Stromal cell of bone marrow (primary cell): ENCODE measurements around the gene ITGA11.

Experiments
- DNase-seq: peaks from one replicate; pipeline ENCODE4 v3.0.0-alpha.2; 2012; ENCODE audit warnings: low read depth

ITGA11 gene

DNA sequence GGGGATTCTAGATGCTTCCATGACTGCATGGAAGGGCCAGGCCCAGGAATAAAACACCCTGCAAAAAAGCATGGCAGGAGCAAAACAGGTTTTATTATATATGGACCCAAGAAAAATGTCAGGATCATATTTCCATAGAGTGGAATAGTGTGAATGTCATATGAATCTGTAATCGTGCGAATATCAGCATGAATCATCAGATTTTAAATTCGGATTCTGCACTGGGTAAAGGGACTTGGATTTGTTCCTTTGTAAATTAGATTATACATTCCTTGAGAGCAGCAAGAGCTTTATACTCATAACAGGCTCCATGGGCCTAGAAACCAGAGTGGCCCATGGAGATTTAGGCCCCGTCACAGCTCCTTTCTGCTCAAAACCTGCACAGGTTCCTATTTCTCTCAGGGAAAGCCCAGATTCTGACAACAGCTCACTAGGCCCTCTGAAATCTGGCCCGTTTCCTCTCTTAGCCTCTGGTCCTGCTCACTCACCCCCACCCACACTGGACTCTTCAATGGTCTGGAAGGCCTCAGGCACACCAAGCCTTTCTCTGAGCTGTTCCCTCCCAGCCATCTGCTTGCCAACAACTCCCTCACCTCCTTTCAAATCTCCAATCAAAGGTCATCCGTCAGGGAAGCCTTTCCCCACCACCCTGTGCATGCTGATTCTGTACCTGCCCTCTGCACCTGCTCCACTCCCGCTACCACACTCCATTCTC is 78.4 kb downstream of the ITGA11 start:
- peak; percentile 61 for DNase-seq

DNA sequence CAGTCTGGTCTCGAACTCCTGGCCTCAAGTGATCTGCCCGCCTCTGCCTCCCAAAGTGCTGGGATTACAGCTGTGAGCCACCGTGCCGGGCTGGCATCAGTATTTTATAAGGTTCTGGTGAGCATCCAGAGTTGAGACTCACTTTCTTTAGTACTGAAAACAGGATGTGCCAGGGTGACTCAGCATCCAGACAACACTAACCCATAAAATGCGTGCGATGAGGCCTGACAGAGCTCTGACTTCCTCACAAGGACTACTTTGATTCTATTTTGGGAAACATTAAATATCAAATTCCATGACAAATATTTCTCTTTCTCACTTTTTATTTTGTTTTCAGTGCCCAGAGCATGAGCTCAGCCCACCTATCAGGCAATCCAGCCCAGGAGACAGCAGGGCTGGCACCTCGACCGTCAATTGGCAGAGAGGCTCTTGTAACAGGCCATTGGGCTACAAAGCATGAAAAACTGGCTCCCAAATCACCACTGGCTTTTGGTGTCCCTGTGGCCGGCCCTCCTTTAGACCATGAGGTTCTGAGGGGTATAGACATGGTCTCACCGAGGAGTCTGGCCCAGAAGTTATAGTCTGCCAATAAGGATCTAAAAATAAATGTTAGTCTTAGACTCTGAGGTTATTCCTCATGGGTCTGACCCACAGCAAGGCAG is 79.4 kb downstream of the ITGA11 start:
- peak; percentile 98 for DNase-seq

DNA sequence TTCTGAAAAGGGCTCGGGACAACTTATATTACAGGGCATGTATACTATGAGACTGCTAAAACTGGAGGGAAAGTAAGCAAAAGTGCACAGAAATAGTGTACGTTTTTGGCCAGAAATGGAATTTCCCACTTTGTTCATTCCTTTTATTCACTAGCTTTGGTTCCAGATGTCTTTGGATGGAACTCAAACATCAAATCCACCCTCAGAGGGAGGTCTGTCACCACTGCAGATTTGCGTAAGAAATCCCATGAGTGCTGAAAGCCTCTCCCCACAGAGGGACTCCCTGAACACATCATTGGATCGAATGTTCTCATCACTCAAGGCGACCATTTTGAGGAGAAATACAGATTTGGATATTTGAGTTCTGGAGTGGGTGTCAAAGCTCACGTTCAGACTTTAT is 82.8 kb downstream of the ITGA11 start:
- DNase-seq, result no peak

DNA sequence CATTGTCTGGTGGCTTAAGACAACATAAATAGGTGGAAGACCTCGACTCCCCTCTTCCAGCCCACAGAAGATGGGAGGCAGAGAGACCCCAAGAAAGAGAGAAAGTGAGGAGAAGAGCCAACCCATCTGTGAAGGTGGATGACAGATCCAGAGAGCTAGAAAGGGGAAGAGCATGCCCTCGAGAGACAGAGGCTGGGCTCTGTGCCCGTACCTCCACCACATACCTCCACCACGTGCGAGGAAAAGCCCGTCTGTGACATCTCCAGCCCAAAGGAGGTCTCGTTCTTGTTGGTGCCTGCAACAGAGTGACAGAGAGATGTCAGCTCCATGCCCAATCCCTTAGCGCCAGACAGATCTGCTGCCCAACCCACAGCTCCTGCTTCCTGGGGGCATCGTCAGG is 83.4 kb downstream of the ITGA11 start:
- no peak for DNase-seq

DNA sequence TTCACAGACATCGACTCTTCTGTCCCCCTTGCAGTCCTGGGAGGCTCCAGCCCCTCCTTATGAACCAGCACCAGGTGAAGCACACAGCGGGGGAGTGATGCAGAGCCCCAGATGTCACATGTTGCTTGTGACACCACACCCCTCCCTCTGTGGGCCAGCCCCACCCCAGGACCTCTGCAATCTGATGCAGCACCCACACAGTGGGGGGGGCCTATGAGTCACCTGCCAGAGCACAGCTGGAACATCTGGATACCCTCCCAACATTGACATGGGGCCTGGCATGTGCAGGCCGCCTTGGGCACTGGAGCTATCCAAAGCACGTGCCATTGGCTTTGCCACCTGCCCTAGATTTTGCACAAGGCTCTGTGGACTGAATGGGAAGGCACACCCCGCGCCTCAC is 83.9 kb downstream of the ITGA11 start:
- DNase-seq, result no peak

DNA sequence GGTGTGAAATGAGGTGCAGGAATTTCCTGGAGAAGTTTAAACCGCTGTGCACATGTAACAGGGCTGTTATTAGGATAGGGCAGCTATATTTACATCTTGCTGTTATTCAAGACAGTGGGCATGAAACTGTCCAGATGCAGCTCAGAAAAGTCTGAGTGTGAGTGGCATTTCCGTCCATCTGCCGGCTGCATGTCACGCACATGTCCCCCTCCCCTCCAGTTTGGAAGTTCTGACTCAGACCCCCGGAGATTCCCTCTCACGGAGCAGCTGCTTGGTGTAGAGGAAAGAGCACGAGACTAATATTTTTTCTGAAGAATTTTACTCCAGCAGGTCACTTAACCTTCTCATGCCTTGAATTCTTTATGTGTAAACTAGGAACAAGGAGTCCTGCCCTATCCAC is 84.6 kb downstream of the ITGA11 start:
- DNase-seq, result no peak

DNA sequence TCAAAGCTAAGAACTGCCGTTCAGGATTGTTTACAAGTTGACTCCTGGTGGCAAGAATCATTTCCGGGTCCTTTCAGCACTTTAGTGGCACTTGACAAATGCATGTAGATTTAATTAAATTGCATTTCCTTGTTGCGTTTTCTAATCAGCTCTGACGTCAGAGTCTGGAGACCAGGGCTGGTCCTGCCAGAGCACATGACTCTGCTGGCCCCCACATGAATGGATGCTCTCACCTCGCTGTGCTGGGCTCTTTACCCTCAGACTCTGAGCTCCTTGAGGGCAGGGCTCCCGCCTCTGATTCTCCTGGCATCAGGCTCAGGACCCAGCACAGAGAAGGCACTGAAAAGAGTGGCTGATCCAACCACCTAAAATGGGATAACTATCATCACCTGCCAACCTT is 85.0 kb downstream of the ITGA11 start:
- no peak for DNase-seq

DNA sequence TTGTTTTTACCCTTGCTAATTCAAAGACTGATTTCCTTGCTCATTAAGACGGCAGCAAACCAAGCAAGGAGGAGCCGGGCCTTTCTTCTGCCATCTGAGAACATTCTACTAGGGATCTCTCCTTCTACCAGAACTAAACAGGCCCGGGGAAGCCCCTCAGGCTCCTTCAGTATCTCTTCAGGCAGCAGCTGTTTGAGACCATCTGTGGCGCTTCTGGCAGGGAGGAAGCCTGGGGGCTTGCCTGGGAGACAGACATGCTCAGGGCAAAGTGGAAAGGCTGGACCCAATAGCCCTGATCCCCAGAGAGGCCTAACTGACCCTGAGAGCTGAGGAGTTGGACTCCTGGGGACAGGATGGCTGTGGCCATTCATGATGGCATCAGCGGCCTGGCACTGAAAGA is 86.5 kb downstream of the ITGA11 start:
- DNase-seq, result no peak

DNA sequence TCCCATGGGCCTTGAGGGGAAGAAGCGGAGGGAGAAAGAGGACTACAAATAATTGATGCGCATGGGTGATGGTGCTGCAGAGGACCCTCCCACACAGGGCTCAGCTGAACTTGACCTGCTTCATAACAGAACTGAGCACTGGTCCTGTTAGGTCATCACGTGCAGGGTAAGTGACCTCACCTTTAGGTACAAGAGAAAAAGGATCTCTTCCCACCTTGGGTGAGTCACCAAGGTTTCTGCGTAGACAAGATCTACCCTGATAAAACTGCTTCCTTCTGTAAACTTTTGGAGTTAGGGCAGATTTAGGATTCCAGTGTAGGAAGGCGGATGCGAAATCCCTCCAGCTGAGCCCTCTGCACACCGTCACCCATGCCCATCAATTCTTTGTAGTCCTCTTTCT is 87.4 kb downstream of the ITGA11 start:
- no peak for DNase-seq

DNA sequence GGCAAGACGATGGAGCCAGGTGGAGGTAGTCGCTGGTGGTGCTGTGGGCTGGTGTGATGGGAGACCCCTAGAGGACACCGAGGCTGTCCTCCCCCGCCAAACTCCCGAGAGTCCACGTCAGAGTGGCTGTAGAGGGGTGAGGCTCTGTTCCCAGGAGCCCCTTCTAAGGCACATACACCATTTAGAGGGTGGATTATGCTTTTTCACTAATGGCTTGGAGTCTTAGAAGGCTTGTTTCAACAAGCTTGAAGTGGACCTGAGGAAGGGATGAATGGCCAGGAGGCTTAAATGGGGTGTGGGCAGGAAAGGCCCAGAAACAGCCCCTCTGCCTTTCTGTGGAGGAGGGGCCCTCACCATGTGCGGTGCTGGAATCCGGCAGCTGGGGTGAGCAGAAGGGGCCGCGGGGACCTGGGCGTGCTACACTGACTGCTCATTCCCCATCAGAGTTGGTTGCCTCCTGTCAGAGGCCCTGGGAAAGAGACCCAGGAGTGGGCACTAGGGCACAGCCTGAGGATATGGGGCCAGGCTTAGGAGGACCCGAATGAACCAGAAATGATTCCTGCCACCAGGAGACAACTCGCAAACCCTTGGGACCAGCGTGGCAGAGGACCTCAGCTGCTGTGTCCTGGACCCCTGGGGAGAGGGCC is 88.3 kb downstream of the ITGA11 start:
- DNase-seq, result no peak

DNA sequence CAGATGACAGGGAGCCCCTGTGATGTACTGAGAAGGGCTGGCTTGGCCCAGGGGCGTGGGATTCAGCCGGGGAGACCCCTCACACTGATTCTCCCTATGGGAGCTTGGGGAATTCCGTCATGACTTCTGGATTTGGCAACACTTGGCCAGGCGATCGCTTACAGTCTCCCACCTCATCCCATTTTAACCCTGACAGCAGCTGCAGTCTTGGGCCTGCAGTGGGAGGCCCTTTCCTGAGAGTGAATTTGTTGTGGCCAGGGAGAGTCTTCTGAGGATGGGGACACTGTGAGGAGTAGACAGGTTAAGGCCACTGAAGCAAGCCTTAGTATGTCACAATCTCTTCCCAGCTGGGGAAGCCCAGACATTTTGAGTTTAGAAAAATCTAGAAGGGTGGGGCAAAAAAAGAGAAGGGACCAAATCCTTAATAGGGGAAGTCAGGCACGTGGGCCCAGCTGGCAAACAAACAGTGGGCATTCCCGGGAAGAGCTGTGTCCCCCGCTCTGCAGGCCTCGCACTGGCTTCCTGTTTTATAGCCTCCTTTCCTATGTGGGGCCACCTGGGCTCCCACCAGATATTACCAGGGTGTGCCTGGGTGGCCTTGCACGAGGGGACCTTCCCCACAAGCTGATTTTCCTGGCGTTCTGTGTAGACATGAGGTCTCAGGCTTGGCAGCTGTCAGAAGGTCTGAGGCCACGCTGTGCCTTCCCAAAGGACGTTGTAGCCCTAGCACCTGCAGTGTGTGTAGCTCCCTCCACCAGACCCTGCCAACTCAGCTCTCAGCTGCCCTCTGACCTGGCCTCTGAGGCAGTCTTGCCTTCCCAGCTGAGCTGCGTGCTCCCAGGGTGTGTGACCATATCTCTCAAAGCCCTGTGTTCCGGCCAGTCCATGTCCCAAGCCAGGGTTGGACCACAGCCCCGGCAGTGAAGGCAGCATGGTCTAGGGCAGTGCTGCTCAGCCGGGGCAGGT is 89.9 kb downstream of the ITGA11 start:
- DNase-seq, result no peak

DNA sequence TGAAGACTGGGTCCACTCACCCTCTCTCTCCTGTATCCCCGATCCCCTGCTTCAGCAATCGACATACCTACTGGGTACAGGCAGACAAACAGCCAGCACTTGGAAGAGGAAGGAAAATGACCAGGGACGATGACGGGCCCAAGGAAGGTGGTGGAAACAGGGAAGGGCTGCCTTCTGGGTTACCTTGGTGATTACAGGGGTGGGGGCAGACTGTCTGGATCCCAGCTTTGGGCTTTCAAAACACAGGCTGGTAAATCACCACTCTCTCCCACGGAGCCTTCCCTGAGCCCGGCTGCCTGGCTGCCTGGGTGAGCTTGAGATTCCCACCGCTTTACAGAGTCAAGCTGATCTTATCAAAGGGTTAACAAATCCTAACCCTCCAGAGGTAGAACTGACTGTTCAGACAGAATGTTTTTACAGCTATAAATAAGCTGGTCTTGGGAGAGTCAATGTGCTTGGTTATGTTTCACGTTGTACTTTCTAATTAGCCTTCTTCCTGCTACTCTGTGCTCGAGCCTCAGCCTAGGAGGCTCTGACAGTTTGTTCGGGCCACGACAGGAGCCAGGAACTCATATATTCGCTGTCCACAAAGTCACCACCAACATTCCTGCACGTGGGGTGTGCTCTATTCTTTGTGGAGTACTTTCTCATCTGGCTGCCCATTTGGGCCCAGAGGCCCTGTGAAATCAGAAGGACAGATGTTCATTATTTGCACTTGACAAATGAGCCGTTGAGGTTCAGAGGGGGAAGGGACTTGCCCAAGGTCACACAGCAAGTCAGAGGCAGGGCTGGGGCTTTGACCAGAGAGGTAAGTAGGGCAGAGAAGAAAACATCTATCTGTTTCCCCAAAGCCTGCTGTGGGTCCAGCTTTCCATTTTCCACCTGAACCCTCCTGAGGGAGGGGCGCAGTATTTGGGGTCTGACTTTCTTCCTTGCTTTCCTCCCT is 91.0 kb downstream of the ITGA11 start:
- no peak for DNase-seq

DNA sequence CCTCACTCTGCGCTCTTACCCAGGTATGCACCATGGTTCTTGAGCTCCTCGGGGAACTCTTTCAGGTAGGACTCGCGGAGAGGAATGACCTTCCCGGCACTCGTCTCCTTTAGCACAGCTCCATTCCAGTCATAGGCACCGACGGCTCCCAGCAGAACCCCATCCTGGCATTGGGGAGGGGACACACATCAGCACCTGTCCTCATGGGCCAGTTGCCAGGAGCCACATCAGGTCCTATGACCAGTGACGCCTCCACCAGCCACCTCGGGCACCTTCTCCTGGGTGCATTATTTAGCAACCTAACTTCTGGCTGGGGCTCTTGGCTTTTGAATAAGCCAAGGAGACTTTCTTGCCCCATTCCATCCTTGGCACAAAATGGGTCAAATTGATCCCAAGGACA is 92.5 kb downstream of the ITGA11 start:
- DNase-seq, result no peak

DNA sequence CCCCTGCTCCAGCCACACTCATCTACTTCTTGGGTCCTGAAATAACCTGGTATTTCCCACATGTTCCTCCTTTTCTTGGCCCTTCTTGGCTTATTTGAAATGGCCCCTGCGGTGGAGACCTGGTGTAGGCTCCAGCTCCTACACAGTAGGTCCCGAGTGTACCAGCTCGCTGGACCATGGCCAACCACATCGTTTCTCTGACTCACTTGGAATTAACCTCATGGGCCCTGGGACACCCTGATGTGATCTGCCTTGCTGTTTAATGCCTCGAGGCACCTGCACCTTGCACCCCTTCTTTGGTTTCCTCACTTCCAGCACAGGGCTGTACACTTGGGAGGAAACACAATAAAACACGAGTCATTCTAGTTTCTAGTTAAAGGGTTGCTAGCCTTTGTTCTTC is 94.1 kb downstream of the ITGA11 start:
- DNase-seq, result no peak

DNA sequence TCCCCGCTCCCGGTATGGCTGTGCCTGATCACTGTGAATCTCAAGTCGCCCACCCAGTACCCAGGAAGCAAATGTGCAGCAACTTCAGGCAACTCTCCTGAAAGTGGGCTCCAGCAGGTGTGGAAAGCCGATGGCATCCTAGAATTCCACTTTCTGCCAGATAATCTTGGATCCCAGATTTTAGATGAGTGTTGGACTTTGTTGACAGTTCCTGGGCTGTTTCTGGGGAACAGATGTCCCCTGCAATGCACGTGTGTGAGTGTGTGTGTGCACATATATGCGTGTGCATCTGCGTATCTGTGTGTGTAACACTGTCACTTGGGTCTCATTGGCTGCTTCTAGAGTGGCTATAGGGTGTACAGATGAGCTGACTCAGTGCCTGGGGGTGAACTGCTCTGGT is 95.4 kb downstream of the ITGA11 start:
- no peak for DNase-seq

DNA sequence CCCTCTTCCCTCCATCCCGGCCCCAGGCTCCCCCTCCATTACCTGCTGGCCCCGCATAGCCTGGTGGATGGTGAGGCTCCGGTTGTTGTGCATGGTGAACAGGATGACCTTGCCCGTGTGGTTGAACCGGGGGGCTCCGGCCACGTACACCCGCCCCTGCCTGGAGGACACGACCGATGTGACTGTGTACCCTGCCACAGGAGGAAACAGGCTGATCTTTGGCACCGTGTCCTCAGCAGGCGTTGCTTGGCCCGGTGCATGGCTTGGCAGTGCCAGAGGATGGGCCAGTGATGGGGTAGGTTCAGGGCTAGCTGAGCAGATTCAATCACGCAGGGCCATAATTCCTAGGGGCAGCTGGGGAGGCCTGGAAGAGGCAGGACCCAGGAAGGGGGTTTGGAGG is 96.3 kb downstream of the ITGA11 start:
- no peak for DNase-seq

DNA sequence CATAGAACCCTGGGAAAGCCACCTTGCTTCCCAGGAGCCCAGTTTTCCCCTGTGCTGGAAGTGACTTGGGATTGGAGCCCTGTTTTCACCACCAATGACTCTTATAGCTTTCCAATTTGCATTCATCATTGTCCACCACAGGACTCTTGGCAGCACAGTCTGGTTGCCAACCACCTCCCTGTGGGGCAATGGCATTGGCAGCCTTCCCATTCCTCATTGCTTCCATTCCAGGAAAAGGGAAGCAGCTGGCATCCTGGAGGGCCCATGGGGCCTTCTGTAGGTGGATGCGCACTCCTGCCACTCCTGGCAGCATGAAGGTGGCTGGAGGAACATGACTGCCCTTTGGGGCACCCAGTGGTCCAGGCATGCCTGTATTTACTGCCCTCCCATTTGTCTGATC is 96.7 kb downstream of the ITGA11 start:
- no peak for DNase-seq

DNA sequence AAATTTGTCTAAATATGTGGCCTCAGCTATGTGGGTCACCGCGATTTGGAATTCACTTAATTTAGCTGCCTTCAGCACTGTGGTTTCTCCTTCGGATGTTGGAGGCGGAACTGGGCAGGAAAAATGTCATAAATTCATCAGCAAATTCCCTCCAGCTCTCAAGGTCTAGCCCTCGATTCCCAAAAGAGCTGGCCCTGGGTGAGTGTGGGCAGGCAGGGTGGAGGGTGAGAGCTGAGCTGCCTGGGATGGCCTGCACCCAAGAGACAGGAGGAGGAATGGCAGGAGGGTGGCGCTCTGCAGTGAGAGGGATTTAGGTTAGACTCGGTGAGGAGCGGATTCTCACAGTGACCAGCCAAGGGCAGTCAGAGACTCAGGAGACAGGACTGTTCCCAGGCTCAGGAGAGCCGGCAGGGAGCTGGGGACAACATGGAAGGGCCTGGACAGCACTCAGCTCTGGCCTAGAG is 97.3 kb downstream of the ITGA11 start:
- peak; percentile 70 for DNase-seq

DNA sequence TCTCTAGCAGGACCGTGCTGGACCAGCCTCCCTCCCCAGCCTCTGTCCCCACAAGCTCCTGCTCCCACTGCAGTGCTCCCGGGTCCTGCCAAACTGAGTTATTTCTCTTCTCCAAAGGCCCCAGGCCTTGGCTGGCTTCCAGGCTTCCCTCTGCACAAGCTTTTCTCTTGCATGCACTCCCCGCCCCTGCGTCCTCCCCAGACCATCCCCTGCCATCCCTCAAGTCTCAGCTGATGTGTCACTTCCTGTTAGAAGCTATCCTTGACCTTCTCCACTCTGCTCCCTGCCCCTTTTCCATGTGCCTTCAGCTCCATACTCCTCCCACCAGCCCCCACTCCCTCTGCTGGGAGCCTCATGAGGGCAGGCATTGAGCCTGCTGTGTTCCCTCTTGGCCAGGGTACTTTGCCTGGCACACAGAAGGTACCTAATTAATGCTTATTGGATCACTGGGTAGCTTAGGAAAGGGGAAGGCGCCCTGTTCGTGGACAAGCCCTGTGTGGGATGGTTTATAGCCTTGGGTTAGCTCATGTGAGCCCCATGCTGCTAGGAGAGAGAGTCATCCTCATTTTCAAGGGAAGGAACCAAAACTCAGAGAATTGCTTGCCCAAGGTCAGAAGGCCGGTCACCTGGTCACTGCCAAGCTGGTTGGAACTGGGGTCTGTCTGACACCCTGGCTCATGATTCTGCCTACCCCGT is 98.0 kb downstream of the ITGA11 start:
- no peak for DNase-seq

DNA sequence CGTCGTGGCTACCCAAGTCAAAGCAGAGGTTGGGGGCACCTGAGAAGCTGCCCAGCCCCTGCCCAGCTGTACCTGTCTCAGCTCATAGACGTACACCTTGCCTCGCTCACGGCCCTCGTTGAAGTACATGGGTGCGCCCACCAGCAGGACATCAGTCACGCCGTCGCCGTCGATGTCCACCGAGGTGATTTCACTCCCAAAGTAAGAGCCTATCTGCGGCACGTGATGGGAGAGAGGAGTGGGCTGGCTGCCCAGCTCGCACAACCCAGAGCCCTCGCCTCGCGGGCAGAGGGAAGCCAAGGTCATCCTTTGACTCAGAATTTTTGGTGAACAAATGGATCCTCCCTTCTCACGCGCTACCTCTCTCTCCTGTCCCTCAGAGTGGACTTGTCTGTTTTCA is 99.7 kb downstream of the ITGA11 start:
- no peak for DNase-seq

DNA sequence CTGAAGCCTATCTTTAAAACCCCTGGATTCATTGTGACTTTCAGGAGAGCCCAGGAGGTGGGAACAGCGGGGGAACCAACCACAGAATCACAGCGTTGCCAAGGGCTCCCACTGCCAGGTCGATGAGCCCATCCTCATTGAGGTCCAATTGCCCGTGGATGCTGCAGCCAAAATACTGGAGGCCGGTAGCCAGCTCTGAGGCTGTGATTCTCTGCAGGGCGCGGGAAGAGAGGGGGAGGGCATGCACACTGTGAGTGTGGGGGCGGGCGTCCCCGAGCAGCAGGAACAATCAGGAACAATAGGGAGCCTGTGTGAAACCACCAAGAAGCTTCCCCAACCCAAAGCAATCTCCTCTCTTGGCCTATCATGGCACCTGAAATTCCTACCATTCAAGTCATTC is 101.1 kb downstream of the ITGA11 start:
- DNase-seq, result no peak
